Testis (tissue), 2 donors: ENCODE data around the gene SEC61B.

ENCODE experiments used
- POLR2A ChIP-seq: fragments of 450-650 bp; IDR thresholded peaks from one replicate; pipeline ENCODE4 v1.6.1; 2017; ENCODE audit warnings: antibody characterized with exemption, mild to moderate bottlenecking, moderate library complexity
- TF ChIP-seq, protein P1 (sequence below), 3 experiments: fragments of 450-650 bp in 2 of 3; fragments of 200-600 bp in 1 of 3; sonication (generic) in 1 of 3; IDR thresholded peaks; one replicate each; pipeline ENCODE4 v1.5.1; 2016 to 2019; ENCODE audit warnings: antibody characterized with exemption in 3 of 3, mild to moderate bottlenecking in 2 of 3, moderate library complexity in 1 of 3

DNA sequence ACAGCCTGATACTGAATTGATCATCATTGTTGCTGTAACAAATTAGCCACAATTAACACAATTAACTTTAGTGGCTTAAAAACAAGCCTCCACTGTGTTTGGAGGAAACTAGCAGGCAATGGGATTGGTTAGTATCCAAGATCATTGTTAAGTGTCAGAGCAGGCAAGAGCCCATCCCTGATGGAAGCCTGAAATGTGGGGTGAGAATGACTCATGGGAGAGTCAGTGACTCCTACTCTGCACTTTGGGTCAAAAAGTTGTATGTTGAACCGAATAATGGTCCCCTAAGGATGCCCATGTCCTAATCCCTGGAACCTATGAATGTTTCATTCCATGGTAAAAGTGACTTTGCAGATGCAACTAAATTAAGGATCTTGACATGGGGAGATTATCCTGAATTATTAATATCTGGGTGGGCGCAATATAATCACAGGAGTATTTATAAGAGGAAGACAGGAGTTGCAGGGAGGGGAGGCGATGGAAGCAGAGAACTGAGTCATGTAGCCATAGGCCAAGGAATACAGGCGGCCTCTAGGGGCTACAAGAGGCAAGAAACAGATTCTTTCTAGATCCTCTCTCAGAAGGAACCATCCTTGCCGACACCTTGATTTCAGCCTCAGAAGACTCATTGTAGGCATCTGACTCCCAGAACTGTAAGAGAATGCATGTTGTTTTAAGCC is 29.2 kb upstream of the SEC61B start:
- TF ChIP-seq POLR2A: no peak
- TF ChIP-seq, protein P1, sequence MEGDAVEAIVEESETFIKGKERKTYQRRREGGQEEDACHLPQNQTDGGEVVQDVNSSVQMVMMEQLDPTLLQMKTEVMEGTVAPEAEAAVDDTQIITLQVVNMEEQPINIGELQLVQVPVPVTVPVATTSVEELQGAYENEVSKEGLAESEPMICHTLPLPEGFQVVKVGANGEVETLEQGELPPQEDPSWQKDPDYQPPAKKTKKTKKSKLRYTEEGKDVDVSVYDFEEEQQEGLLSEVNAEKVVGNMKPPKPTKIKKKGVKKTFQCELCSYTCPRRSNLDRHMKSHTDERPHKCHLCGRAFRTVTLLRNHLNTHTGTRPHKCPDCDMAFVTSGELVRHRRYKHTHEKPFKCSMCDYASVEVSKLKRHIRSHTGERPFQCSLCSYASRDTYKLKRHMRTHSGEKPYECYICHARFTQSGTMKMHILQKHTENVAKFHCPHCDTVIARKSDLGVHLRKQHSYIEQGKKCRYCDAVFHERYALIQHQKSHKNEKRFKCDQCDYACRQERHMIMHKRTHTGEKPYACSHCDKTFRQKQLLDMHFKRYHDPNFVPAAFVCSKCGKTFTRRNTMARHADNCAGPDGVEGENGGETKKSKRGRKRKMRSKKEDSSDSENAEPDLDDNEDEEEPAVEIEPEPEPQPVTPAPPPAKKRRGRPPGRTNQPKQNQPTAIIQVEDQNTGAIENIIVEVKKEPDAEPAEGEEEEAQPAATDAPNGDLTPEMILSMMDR (IDR thresholded peaks at IDR 0.05): no peak
